HG02642 (cell line): ENCODE results near the gene RAD51D.
A peak's percentile ranks its signal among the peaks of the same experiment; 100 is the strongest.
"Not testable (repeated sequence)": the region's sequence is repeated elsewhere in the genome, so short reads cannot be mapped to it uniquely, and the experiment has no call there.

Experiments
- ATAC-seq: cut with Tn5 transposase; IDR thresholded peaks from one replicate; pipeline ENCODE4 v1.9.1; 2021; ENCODE audit warnings: mild to moderate bottlenecking; ENCODE audit not compliant: unreplicated experiment, poor library complexity

RAD51D gene

GRCh38 chr17:35095741-35096140 is 23.9 kb downstream of the RAD51D start:
- no peak for ATAC-seq

DNA sequence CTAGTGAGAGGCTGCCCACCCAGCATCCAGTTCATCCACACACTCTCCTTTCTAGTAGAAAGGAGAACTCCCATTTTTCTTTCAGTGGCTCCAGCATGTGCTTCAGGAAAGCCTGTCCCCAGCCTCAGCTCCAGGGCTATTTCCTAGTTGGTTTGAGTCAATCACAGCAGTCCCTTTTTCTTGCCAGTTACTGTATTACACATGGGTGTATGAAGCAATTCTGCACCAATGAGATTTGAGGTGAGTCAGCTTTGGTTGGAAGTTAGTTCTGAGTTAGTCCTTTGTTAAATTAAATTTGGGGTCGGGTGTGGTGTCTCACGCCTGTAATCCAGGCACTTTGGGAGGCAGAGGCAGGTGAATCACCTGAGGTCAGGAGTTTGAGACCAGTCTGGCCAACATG is 24.8 kb downstream of the RAD51D start:
- ATAC-seq: no peak

- ATAC-seq: not testable (repeated sequence)
These were observed 29.0 kb downstream of the RAD51D start for GRCh38 chr17:35090707-35091106.

DNA sequence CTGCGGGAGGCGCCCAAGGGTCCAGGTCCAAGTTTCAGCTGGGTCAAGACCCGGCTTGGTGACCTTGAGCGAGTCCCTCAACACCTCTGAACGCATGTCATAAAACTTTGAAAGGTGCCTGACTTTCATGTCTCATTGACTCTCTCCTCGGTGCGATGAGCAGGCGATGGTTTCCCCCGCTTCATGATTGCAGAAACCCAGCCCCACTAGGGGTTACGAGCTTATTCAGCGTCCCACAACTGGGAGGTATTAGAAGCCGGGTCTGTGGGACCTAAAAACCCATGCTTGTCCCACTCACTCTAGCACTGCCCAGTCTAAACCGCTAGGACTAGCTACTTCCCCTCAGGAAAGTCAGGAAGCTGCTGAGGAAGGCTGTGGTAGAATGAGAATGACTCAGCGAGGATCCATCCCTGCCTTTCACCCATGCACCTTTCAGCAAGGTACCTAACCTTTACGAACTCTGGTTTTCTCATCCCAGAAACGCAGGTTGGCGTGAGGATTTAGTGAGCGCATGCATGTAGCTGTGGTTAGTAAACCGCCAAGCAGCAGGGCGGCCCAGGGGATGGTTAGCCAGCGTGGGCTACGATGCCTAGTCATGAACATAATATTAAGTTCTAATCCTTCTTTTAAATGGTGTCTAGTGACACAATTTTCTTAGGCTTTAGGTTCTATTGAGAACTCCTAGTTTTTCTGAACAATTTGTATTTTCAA is 29.9 kb downstream of the RAD51D start:
- ATAC-seq: peak; percentile 1

- peak; percentile 75 for ATAC-seq
These were observed 30.6 kb downstream of the RAD51D start for GRCh38 chr17:35088881-35089585.

DNA sequence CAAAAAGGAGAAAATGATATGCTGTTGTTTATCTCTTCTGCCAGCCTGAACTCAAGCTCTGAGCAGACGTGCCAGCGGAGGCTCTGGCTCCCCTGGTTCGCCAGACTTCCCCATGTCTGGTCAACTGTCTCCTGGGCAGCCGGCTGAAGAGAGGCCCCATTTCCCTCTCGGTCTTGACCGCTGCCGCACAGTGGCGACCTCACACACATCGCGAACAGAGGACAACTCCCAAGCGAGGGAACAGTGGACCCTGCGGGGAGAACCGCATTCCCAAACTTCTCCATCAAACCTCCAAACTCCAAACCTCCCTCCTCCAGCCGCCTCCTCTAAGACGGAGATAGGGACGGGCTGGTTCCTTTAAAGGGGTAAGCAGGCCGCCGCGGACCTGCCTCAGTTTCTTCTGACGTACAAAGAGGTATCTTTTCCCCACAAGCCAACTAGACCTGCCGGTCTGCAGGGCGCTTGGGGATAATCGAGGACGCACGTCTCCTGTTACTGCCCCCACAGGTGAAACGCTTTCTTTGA is 31.2 kb downstream of the RAD51D start:
- ATAC-seq: peak; percentile 23

GRCh38 chr17:35087731-35088355 is 31.8 kb downstream of the RAD51D start:
- no peak for ATAC-seq

DNA sequence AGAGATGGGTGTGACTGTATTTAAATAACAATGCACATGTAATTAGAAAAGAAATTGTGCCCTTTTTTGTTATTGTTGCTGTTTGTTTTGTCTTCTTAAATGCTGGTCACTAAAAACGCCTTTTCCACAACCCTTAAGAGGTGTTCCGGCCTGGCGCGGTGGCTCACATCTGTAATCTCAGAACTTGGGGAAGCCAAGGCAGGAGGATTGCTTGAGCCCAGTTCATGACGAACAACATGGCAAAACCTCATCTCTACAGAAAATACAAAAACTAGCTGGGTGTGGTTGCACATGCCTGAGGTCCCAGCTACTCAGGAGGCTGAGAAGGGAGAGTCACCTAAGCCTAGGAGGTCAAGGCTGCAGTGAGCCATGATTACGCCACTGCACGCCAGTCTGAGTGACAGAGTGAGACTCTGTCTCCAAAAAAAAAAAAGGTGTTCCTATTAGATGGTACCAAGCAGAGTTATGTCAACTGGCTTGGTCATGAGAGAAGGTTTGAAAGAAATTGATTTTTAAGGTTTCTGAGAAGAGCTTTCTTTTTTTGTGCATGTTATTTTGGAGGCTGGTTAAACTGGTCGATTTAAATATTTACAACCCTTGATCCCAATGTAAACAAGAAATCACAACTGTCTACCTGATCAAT is 32.6 kb downstream of the RAD51D start:
- no peak for ATAC-seq

DNA sequence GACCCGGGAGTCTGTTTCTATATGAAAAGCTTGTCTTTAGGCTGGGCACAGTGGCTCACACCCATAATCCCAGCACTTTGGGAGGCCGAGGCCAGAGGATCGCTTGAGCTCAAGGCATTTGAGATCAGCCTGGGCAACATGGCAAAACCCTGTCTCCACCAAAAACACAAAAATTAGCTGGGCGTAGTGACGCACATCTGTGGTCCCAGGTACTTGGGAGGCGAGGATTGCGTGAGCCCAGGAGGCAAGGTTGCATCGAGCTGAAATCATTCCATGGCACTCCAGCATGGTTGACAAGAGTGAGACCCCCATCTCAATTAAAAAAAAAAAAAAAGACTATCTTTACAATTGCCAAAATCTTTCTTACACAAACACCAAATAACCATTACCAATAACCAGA is 33.5 kb downstream of the RAD51D start:
- ATAC-seq: no peak

DNA sequence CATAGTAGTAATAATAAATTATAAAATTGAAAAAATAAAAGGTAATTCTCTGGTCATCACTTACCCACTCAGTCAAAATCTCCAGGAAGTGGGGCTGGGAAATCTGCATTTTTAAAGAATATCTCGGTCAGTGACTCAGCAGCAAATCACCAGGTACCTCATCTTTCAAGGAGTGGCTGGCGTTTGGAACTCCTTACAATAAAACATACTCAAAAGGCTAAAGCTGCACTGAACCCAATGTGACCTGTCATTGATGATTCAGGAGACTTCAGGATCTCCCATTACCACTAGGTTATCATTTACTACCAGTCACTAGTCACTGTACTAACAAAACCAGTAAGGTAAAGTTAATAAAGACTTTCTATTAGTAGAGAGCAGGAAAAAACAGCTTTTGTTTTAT is 34.7 kb downstream of the RAD51D start:
- ATAC-seq: no peak

DNA sequence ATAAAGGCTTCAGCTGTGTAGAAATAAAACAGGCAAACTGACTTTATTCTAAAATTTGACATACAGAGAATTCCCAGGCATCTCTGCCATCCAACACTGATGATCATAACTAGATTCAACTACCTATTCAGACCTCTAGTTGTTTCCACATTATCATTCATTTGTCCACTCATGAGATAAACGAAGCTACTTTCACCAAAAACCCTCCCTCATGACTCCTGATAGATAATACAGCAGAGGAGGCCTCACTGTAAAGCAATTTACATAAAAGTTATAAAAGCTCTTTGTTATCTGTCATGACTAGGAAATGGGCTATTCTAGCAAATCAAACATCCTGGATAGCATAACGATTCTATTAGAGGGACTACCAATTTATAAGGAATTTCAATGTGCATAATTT is 36.6 kb downstream of the RAD51D start:
- no peak for ATAC-seq

DNA sequence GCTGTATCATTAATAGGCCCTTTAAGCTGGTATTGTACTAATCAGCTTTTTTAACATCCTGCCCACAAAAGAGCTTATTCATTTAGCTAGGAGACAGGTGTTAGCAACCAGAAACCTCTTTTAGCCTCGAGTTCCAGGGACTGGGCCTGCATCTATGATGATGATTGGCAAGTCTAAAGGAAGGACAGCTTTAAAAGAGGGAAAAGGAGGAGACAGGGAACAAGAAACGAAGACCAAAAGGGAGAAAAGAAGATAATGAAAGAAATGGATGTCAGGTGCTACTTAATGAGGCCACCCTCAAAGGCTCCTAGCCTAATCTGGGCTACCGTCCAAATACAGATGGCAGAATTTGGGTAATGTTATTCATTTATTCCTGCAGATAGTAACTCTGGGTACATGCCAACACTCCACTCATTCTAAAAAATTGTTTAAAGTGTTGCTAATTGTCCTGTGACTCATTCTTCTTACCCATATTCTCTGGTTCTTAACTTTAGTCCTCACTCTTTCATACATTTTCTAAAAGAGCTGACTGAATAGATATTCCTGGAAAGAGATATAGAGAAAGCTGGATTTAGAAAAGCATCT is 37.5 kb downstream of the RAD51D start:
- no peak for ATAC-seq

DNA sequence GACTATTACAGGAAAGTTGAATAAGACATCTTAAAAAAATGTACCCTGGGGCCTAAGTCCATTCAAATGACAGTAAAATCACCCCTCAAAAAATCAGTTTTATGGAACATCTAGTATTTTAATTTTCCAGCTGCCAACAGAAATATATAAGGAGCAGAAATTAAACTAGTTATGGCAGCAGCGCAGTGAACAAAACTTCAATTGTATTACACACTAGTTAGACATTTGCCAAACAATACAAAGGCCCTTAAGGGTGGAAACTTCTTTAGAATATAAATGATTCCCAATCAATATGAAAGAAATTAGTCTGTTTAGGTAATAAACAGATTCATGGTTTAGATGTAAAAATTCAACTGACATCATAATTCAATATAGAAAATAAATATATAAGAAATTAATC is 38.0 kb downstream of the RAD51D start:
- ATAC-seq: no peak

- no peak for ATAC-seq
These were observed 39.1 kb downstream of the RAD51D start for GRCh38 chr17:35080536-35080935.

DNA sequence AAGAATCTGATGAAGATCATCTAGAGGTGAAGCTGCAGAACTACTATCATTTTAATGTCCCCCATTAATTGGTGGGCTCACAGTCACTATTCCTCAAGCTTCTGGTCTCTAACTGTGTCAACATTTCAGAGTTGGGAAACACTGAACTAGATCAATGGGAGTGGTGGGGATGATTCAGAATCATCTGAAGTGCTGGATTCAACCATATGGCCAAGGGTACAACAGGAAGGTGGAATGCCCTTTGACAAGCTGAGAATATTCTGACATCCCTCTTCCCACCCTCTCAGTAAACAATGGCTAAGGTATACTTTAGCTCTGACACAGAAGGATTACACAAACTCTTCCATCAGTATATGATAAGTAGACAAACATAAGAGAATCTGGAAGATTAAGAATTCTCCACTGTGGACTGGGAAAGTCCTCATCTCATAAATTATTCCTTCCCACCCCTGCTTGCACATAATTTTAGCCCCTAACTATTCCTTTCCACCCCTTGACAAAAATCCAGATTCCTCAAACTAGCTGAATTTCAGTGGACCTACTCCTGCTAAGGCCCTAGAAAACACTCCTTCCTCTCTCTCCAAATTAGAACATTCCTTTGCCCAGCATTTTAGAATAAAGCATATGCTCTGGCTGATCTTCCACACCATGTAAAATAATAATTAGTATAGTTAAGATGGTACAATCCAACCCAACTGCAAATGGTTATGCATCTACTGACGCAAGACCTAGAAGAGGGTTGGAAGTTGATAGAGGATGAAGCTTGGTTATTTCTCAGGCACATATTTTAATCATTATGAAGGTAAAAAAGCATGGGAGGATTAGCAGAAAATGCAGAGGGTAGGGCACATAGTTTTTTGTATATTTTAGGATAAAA is 39.9 kb downstream of the RAD51D start:
- ATAC-seq: no peak

DNA sequence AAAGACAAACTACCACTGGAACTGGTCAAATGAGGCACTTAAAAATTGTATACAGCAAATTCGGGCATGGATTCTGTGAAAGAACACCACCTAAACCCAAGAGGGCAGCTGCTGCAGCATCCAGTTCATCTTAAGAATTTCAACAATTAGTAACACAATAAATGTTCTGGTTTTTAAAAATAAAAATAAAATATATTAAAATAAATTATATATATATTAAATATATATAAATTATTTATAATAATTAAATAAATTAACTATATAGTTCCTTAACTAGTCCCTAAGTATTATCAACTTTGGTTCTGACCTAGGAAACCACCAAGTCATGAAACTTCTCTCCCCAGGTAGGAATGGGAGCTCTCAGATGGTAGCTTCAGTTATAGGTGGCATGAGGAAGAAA is 42.8 kb downstream of the RAD51D start:
- ATAC-seq: no peak

- no peak for ATAC-seq
These were observed 44.7 kb downstream of the RAD51D start for GRCh38 chr17:35074711-35075707.

DNA sequence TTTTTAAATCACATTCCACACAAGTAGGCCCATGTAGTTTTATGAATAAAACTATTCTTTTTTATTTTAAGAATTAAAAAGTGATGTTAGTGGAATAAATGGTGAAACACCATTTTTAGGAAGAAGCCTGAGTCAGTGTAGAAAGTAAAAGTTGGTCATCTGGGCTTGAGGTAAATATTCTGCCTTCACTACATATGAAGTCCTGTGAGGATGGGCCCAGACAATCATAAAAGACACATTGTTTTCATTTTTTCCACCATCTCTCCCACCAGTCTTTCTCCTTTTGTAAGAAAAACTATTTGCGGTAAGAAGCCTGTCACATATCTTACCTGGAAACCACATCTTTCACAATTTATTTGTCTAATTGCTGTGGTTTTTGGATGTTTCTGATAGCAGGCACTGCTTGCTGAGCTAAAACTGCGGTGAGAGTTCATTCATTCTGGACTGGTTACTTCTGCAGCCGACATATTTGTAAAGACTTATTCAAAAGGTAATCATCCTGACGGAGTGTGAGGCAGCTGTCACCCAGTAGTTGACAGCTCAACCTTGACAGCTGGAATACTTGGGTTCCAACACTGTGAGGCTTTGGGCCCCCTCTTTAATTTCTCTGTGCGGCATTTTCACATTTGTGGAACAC is 45.6 kb downstream of the RAD51D start:
- no peak for ATAC-seq
